RWPE1 (cell line): ENCODE measurements around the gene RFC2.

Experiments used
- CTCF ChIA-PET: fragments of 350-600 bp; sonication (Branson Sonifier 250); formaldehyde crosslinking; extraction: SDS; loops from one replicate; lab custom pipeline; 2021; lab: Yijun Ruan, JAX
- POLR2A ChIA-PET: fragments of 400-600 bp; formaldehyde crosslinking; extraction: SDS; loops from one replicate; lab custom pipeline; 2020; ENCODE audit warnings: antibody characterized with exemption; ENCODE audit not compliant: low non-redundant PET; lab: Yijun Ruan, JAX
- DNase-seq: peaks from one replicate; pipeline ENCODE4 v3.0.0; 2012; ENCODE audit warnings: low spot score
- H3K27ac ChIP-seq: fragments of 450-650 bp; 2 replicates; pipeline ENCODE4 v1.5.1; 2017
- TF ChIP-seq, protein P1 (sequence below): fragments of 450-650 bp; conservative IDR thresholded peaks from 2 replicates; pipeline ENCODE4 v1.5.1; 2017; ENCODE audit warnings: low read depth, mild to moderate bottlenecking

RFC2 gene

DNA sequence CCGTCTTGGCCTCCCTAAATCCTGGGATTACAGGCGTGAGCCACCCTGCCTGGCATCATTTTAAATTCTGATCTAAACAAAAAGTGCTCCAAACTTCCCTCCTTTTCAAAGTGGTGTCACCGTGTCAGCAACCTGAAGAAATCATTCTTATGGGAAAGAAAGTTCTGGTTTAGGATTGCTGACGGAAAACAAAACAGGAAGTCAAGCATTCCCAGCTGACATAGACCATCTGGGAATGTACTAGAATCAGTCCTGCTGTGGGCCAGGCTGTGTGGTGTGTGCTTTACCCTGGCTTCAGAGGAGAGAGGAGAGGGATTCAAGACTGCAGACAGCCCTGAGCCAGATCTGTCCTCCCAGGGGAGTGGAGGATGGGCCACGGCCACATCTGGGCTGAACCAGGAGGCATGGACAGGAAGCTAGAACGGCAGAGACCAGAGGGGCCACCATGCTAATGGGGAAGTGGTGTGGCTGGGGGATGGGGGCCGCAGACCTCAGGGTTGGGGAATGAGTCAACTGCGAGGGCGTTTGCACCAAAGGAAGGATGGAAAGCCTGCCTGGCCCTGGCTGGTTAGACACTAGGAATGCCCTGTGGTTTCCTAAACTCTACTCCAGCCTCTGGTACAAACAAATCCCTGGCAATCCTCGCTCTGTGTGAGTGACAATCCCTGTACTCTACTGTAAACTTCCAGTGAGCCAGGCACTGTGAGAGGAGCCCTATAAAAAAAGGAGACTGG is 18.3 kb upstream of the RFC2 start:
- TF ChIP-seq, protein P1, sequence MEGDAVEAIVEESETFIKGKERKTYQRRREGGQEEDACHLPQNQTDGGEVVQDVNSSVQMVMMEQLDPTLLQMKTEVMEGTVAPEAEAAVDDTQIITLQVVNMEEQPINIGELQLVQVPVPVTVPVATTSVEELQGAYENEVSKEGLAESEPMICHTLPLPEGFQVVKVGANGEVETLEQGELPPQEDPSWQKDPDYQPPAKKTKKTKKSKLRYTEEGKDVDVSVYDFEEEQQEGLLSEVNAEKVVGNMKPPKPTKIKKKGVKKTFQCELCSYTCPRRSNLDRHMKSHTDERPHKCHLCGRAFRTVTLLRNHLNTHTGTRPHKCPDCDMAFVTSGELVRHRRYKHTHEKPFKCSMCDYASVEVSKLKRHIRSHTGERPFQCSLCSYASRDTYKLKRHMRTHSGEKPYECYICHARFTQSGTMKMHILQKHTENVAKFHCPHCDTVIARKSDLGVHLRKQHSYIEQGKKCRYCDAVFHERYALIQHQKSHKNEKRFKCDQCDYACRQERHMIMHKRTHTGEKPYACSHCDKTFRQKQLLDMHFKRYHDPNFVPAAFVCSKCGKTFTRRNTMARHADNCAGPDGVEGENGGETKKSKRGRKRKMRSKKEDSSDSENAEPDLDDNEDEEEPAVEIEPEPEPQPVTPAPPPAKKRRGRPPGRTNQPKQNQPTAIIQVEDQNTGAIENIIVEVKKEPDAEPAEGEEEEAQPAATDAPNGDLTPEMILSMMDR = no peak
- POLR2A ChIA-PET = no interaction called here
- H3K27ac ChIP-seq = peak overlapping the region; percentile 72
- CTCF ChIA-PET = no interaction called here
- peak; percentile 44 for DNase-seq

DNA sequence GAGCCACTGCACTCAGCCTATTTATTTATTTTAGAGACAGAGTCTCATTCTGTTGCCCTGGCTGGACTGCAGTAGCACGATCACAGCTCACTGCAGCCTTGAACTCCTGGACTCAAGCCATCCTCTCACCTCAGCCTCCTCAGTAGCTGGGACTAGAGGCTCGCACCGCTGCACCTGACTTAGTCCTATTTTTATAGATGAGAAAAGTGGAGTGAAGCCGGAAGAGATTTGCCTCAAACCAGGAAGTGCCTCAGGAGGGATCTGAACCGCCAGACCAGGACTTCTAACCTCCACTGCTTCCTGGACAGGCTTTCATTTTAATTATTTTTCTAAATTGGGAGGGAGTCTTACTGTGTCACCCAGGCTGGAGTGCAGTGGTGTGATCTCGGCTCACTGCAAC is 17.5 kb upstream of the RFC2 start:
- H3K27ac ChIP-seq = peak overlapping the region; percentile 72
- TF ChIP-seq, protein P1 = no peak
- DNase-seq = no peak
- ChIA-PET CTCF (no interaction called here), POLR2A (no interaction called here)

DNA sequence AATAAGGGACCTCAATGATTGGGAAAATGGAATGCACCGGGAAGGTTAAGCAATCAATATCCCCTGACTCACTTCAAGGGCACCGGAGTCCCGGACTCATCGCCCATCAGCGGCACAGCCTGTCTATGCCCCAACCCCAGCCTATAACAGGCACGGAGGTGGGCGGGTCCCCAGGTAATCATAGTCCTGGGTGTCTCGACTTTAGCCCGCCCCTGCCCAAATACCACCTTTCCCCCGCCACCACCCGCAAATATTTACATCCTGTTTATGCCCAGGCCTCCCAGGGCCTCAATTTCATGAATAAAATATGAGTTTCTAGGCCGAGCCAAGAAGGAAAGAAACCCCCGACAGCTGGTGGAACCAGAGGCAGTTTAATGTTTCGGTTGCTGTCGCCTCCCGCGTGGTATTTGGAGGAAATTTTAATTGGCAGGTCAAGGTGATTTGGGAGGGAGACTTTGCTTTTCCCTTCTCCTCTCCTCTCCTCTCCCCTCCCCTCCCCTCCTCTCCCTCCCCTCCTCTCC is 15.6 kb upstream of the RFC2 start:
- CTCF ChIA-PET = interaction anchor here (0.9 kb wide), 1 partner anchor 63 kb away, joined by 7 read pairs; no protein-coding TSS in a partner anchor
- DNase-seq = peak; percentile 72
- POLR2A ChIA-PET = no interaction called here
- TF ChIP-seq, protein P1 = no peak
- H3K27ac ChIP-seq = peak overlapping the region; percentile 37

DNA sequence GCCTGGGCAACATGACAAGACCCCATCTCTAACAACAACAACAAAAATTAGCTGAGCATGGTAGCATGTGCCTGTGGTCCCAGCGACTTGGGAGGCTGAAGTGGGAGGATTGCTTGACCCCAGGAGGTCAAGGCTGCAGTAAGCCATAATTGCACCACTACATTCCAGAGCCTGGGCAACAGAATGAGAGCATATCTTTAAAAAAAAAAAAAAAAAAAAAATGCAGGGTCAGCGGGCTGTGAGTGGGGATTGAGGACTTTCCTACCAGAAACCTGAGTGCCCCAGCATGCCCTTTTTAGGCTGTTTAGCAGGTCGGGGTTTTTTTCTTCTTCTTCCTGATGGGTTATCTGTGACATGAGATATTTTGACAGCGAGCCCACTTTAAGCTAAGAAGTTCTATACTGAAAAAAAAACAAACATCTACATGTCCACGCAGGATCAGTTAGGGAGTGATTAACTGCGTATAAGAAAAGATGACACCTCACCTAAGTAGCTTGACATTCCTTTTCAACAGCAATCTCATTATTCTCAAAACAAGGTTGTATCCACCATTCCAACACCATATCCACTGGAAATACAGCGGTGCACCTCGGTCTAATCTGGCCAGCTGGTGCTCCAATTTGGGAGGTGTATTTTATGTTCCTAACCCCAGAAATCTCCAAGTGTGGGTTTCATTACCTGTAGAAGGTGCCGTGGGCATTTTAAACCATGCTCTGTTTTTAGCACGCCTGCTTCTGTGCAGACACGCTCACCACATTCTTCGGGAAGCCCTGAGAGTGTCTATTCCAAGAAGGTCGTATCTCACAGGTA is 13.8 kb upstream of the RFC2 start:
- ChIA-PET CTCF (interaction anchor here (0.6 kb wide), 1 partner anchor 10 kb away, joined by 3 read pairs; no protein-coding TSS in a partner anchor), POLR2A (no interaction called here)
- TF ChIP-seq, protein P1 = no peak
- peak overlapping the region; percentile 5; the same call in 1 of the 2 replicates for H3K27ac ChIP-seq
- no peak for DNase-seq

DNA sequence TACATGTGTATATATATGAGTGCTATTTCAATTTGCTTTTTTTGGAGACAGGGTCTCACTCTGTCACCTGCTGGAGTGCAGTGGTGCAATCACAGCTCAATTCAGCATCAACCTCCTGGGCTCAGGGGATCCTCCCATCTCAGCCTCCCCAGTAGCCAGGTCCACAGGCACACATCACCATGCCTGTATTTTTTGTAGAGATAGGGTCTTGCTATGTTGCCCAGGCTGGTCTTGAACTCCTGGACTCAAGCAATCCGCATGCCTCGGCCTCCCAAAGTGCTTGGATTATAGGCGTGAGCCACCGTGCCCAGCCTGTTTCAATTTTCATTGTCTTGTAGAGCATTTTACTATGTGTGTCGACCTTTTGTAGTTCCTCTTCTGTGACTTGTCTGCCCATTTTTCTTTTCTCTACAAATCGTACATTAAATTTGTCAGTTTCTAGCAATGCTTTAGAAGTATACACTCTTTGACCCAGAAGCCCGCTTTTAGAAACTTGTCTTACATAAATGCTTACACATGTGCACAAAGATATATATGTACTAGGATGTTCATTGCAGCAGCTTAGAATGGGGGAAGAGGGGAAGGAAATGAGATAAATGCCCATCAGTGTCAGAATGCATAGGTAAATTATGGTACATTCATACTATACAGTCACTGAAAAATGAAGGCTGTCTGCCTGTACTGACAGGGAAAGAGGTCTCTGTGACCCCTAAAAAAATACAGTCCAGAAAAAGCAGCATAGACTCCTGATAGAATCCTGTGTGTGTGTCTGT is 12.2 kb upstream of the RFC2 start:
- TF ChIP-seq, protein P1 = no peak
- CTCF ChIA-PET = interaction anchor here (0.6 kb wide), 1 partner anchor 12 kb away, joined by 3 read pairs; no protein-coding TSS in a partner anchor

More for the DNA sequence above, 12.2 kb upstream of the RFC2 start:
- no peak overlapping the region for H3K27ac ChIP-seq
- POLR2A ChIA-PET = no interaction called here
- no peak for DNase-seq
